H1 (cell line): ENCODE data around the gene PPARD. TPM values are rescaled to one million over a fixed set of nuclear protein-coding genes. Genes with fewer than 3 reads are reported as not detected.

Experiments used
- CTCF ChIA-PET: fragments of 300-600 bp; sonication (Branson Sonifier 250); formaldehyde crosslinking; loops from one replicate; lab custom pipeline; 2021; ENCODE audit not compliant: partially characterized antibody; lab: Charles Lee
- POLR2A ChIA-PET: fragments of 300-600 bp; sonication (Branson Sonifier 250); formaldehyde crosslinking; loops from one replicate; lab custom pipeline; 2021; ENCODE audit warnings: inconsistent platforms; ENCODE audit not compliant: partially characterized antibody; lab: Charles Lee
- DNase-seq, 2 experiments: peaks; one replicate each; pipeline versions ENCODE4 v3.0.0 to v3.0.0-alpha.2; 2010 to 2022; ENCODE audit warnings: low spot score in 2 of 2, low read depth in 1 of 2, mixed read lengths in 1 of 2
- FAIRE-seq: peaks from 2 replicates; lab custom pipeline; 2011; peaks lifted over from hg19 to GRCh38; lab: Jason Lieb, UNC
- H2AFZ ChIP-seq: 2 replicates; pipeline ENCODE4 v1.8.1; 2012; ENCODE audit warnings: low read length, inconsistent platforms
- H2AK5ac ChIP-seq: 2 replicates; pipeline ENCODE4 v1.6.1; 2013; ENCODE audit warnings: low read depth, low read length
- H2BK120ac ChIP-seq: replicated peaks from 2 replicates; pipeline ENCODE3; 2013; ENCODE audit warnings: low read depth, low read length, inconsistent platforms
- H2BK12ac ChIP-seq: 2 replicates; pipeline ENCODE4 v1.6.1; 2013; ENCODE audit warnings: low read depth, low read length
- H2BK15ac ChIP-seq: 2 replicates; pipeline ENCODE4 v1.6.1; 2013; ENCODE audit warnings: low read length
- H2BK20ac ChIP-seq: 2 replicates; pipeline ENCODE4 v1.6.1; 2013; ENCODE audit warnings: low read length
- H2BK5ac ChIP-seq: 2 replicates; pipeline ENCODE4 v1.6.1; 2013; ENCODE audit warnings: low read depth, low read length
- H3K14ac ChIP-seq: 2 replicates; pipeline ENCODE4 v1.6.1; 2013; ENCODE audit warnings: inconsistent platforms; ENCODE audit not compliant: insufficient read length
- H3K18ac ChIP-seq: 2 replicates; pipeline ENCODE4 v1.6.1; 2013; ENCODE audit warnings: low read length; ENCODE audit errors: extremely low read depth
- H3K23ac ChIP-seq: 2 replicates; pipeline ENCODE4 v1.6.1; 2013; ENCODE audit warnings: inconsistent platforms; ENCODE audit not compliant: insufficient read length
- H3K23me2 ChIP-seq: 2 replicates; pipeline ENCODE4 v1.6.1; 2013; ENCODE audit warnings: low read depth, low read length
- H3K27ac ChIP-seq: 2 replicates; pipeline ENCODE4 v1.6.1; 2011; ENCODE audit warnings: low read depth, low read length, inconsistent platforms
- H3K27me3 ChIP-seq, 4 experiments: replicated peaks in 1 of 4; 1 replicate in 1 of 4; 2 replicates in 3 of 4; pipeline versions ENCODE4 v1.6.1 to v1.8.1; 2011 to 2013; ENCODE audit warnings: low read length in 3 of 4, mild to moderate bottlenecking in 3 of 4, inconsistent platforms in 2 of 4, mixed read lengths in 2 of 4, moderate library complexity in 1 of 4; ENCODE audit not compliant: control insufficient read depth in 3 of 4, insufficient read depth in 3 of 4; ENCODE audit errors: extremely low read depth in 1 of 4
- H3K36me3 ChIP-seq, 4 experiments: 2 replicates each; pipeline versions ENCODE4 v1.6.1 to v1.8.1; 2011 to 2013; ENCODE audit warnings: mild to moderate bottlenecking in 4 of 4, low read length in 3 of 4, moderate library complexity in 2 of 4, control low read depth in 1 of 4, inconsistent platforms in 1 of 4; ENCODE audit not compliant: insufficient read depth in 4 of 4, control insufficient read depth in 2 of 4
- H3K4ac ChIP-seq: replicated peaks from 2 replicates; pipeline ENCODE3; 2013; ENCODE audit warnings: low read length, low read depth, mixed read lengths, inconsistent platforms; ENCODE audit not compliant: insufficient read length
- H3K4me1 ChIP-seq, 4 experiments: replicated peaks in 1 of 4; 1 replicate in 1 of 4; 2 replicates in 3 of 4; pipeline versions ENCODE4 v1.6.1 to v1.8.1; 2011 to 2013; ENCODE audit warnings: low read length in 3 of 4, inconsistent platforms in 2 of 4, mixed read lengths in 1 of 4; ENCODE audit not compliant: insufficient read depth in 4 of 4, control insufficient read depth in 3 of 4
- H3K4me2 ChIP-seq, 2 experiments: 2 replicates each; pipeline versions ENCODE4 v1.6.1 to v1.8.1; 2011 to 2013; ENCODE audit warnings: low read depth in 2 of 2, low read length in 2 of 2, control low read depth in 1 of 2, inconsistent platforms in 1 of 2, mild to moderate bottlenecking in 1 of 2; ENCODE audit not compliant: insufficient read depth in 1 of 2
- H3K4me3 ChIP-seq, 4 experiments: fragments of 200-600, 300-600 bp in 1 of 4; sonication (generic), shearing (Covaris generic), sonication (Bioruptor Twin) in 1 of 4; 2 replicates each; pipeline versions ENCODE4 v1.5.1 to v1.8.1; 2011 to 2016; ENCODE audit warnings: low read length in 4 of 4, low read depth in 3 of 4, control low read depth in 2 of 4, inconsistent platforms in 2 of 4, mild to moderate bottlenecking in 2 of 4, mixed read lengths in 1 of 4, moderate library complexity in 1 of 4; ENCODE audit not compliant: insufficient read depth in 2 of 4; ENCODE audit errors: extremely low read depth in 1 of 4
- H3K56ac ChIP-seq: replicated peaks from 2 replicates; pipeline ENCODE3; 2013; ENCODE audit warnings: low read depth, mild to moderate bottlenecking, mixed read lengths, low read length, inconsistent platforms; ENCODE audit not compliant: insufficient read length
- H3K79me1 ChIP-seq: 2 replicates; pipeline ENCODE4 v1.6.1; 2013; ENCODE audit warnings: low read depth, low read length, control low read depth
- H3K79me2 ChIP-seq, 2 experiments: 2 replicates each; pipeline versions ENCODE4 v1.6.1 to v1.8.1; 2012 to 2013; ENCODE audit warnings: low read length in 2 of 2, mild to moderate bottlenecking in 2 of 2, inconsistent platforms in 1 of 2; ENCODE audit not compliant: insufficient read depth in 2 of 2, control insufficient read depth in 1 of 2
- H3K9ac ChIP-seq, 4 experiments: replicated peaks in 1 of 4; 1 replicate in 1 of 4; 2 replicates in 3 of 4; pipeline versions ENCODE4 v1.6.1 to v1.8.1; 2011 to 2013; ENCODE audit warnings: low read depth in 3 of 4, low read length in 3 of 4, control low read depth in 2 of 4, mild to moderate bottlenecking in 2 of 4, moderate library complexity in 2 of 4, inconsistent platforms in 1 of 4; ENCODE audit errors: extremely low read depth in 1 of 4
- H3K9me3 ChIP-seq, 2 experiments: 2 replicates each; pipeline versions ENCODE4 v1.6.1 to v1.8.1; 2012 to 2013; ENCODE audit warnings: mild to moderate bottlenecking in 2 of 2, moderate library complexity in 2 of 2, control low read depth in 1 of 2, inconsistent platforms in 1 of 2, low read depth in 1 of 2, low read length in 1 of 2, mixed read lengths in 1 of 2; ENCODE audit not compliant: insufficient read depth in 2 of 2
- H4K20me1 ChIP-seq, 2 experiments: replicated peaks in 1 of 2; 2 replicates each; pipeline versions ENCODE3 to v1.8.1; 2011 to 2013; ENCODE audit warnings: inconsistent platforms in 2 of 2, low read length in 2 of 2, mild to moderate bottlenecking in 1 of 2; ENCODE audit not compliant: insufficient read depth in 2 of 2, control insufficient read depth in 1 of 2
- H4K5ac ChIP-seq: 2 replicates; pipeline ENCODE4 v1.6.1; 2013; ENCODE audit warnings: low read length, low read depth, mixed read lengths, inconsistent platforms; ENCODE audit not compliant: insufficient read length
- H4K8ac ChIP-seq: 2 replicates; pipeline ENCODE4 v1.8.0; 2013; ENCODE audit warnings: mild to moderate bottlenecking, moderate library complexity, low read length, inconsistent platforms; ENCODE audit not compliant: insufficient read depth; ENCODE audit errors: extremely low read depth
- H4K91ac ChIP-seq: replicated peaks from 2 replicates; pipeline ENCODE3; 2013; ENCODE audit warnings: low read length, mixed read lengths, inconsistent platforms; ENCODE audit not compliant: insufficient read length
- ASH2L ChIP-seq: fragments of 200-600, 300-600 bp; sonication (generic); IDR thresholded peaks from one replicate; pipeline ENCODE4 v1.7.1; 2017; ENCODE audit warnings: low read length
- ATF2 ChIP-seq: IDR thresholded peaks from 2 replicates; pipeline ENCODE4 v1.6.1; 2012; ENCODE audit warnings: low read length, inconsistent platforms
- CHD2 ChIP-seq: IDR thresholded peaks from 2 replicates; pipeline ENCODE4 v1.6.1; 2012; ENCODE audit warnings: low read length, improper control_type of control experiment
- CREB1 ChIP-seq: IDR thresholded peaks from 2 replicates; pipeline ENCODE4 v1.6.1; 2012; ENCODE audit warnings: inconsistent platforms
- EGR1 ChIP-seq: IDR thresholded peaks from 2 replicates; pipeline ENCODE4 v1.6.1; 2011; ENCODE audit warnings: low read depth, low read length, borderline replicate concordance
- NRF1 ChIP-seq: IDR thresholded peaks from 2 replicates; pipeline ENCODE4 v1.6.1; 2011; ENCODE audit warnings: mild to moderate bottlenecking, low read depth, low read length, improper control_type of control experiment
- SIRT6 ChIP-seq: IDR thresholded peaks from one replicate; pipeline ENCODE4 v1.7.1; 2012; ENCODE audit warnings: low read length, inconsistent platforms
- SIX5 ChIP-seq: IDR thresholded peaks from 2 replicates; pipeline ENCODE4 v1.6.1; 2011; ENCODE audit warnings: mild to moderate bottlenecking, low read depth, low read length
- SP1 ChIP-seq: IDR thresholded peaks from 2 replicates; pipeline ENCODE4 v1.6.1; 2011; ENCODE audit warnings: low read depth, low read length
- SRF ChIP-seq: IDR thresholded peaks from 2 replicates; pipeline ENCODE4 v1.6.1; 2011; ENCODE audit warnings: mild to moderate bottlenecking, low read depth, low read length, moderate library complexity
- ZNF274 ChIP-seq: IDR thresholded peaks from 2 replicates; pipeline ENCODE4 v1.7.0; 2012; ENCODE audit warnings: low read length, borderline replicate concordance; ENCODE audit errors: extremely low read depth
- WGBS, 2 experiments: shearing (Covaris generic) in 1 of 2; methylation state at CpG; one replicate each; pipeline versions ENCODE4 v1.1.6 to v1.1.7; 2013 to 2015; ENCODE audit warnings: low lambda C conversion rate in 2 of 2, mixed read lengths in 2 of 2, inconsistent platforms in 1 of 2, low coverage in 1 of 2, missing lambda C conversion rate in 1 of 2; ENCODE audit not compliant: insufficient replicate concordance in 2 of 2, insufficient coverage in 1 of 2, insufficient read length in 1 of 2; ENCODE audit errors: extremely low coverage in 1 of 2, missing lambda C conversion rate in 1 of 2; 5-methylcytosine and 5-hydroxymethylcytosine counted together
- polyA plus RNA-seq, 7 experiments: library from polyadenylated mRNA; depleted of rRNA in 3 of 7; stranded (reverse) in 5 of 7; unstranded in 2 of 7; fragments of >200 nt in 5 of 7; fragments of 200-250 nt in 2 of 7; gene quantifications; 1 replicate in 5 of 7; 2 replicates in 1 of 7; 4 replicates in 1 of 7; pipeline versions ENCODE4 v1.2.1 to v1.2.3, GENCODE V29; 2011 to 2013; ENCODE audit warnings: missing spikeins in 2 of 7, mixed read lengths in 2 of 7
- total RNA-seq: library from RNA; stranded (reverse); fragmentation: NEBNext Ultra II Directional; extraction: Animal tissue kit (Norgen Biotek cat#: 25700); gene quantifications from 2 replicates; pipeline ENCODE4 v1.2.1, GENCODE V29; 2021

The PPARD gene
- total and polyA plus RNA-seq, 2 of the 8 experiments (the other 6 are each of a cell fraction or from before 2014, with no cell fraction given), result 14.6 to 14.9 TPM

GRCh38 chr6:35388030-35388429 lies 45.7 kb downstream of the PPARD start:
- FAIRE-seq, result no peak
- Histone ChIP-seq H4K8ac (no peak overlapping the region), H3K27ac (no peak overlapping the region), H3K18ac (no peak overlapping the region), H3K79me2 (no peaks in the 10 kb centered on the region; a peak in 1 of 4 replicates), H3K4me3 (no peak overlapping the region), H4K20me1 (no peaks in the 10 kb centered on the region), H3K79me1 (peaks cover 2% of the 10 kb centered on the region; the same call in 1 of the 2 replicates), H3K23me2 (no peaks in the 10 kb centered on the region), H3K36me3 (peaks cover 0 to 2% (median 0%) of the 10 kb centered on the region in 4 experiments; a peak in 1 of 8 replicates), H2BK15ac (no peak overlapping the region), H3K4me1 (no peaks in the 10 kb centered on the region), H3K56ac (no peak overlapping the region), H2AFZ (no peak overlapping the region), H2BK120ac (no peak overlapping the region), H3K14ac (no peak overlapping the region), H2BK5ac (no peak overlapping the region), H2BK12ac (no peak overlapping the region), H3K4ac (no peak overlapping the region), H3K9ac (no peak overlapping the region; a peak in 1 of 7 replicates), H2AK5ac (no peak overlapping the region), H3K4me2 (no peak overlapping the region), H3K27me3 (no peaks in the 10 kb centered on the region), H4K91ac (no peak overlapping the region), H3K23ac (no peak overlapping the region), H3K9me3 (peaks cover 1 to 4% of the 10 kb centered on the region in 2 experiments), H2BK20ac (no peak overlapping the region), H4K5ac (no peak overlapping the region)
- TF ChIP-seq CHD2, result no peak
- TF ChIP-seq ATF2, result no peak
- TF ChIP-seq NRF1, result no peak
- TF ChIP-seq EGR1, result no peak
- TF ChIP-seq SP1, result no peak
- TF ChIP-seq SIX5, result no peak
- TF ChIP-seq ASH2L, result no peak
- TF ChIP-seq SRF, result no peak
- no peak for TF ChIP-seq ZNF274
- no peak for TF ChIP-seq SIRT6
- TF ChIP-seq CREB1, result no peak
- ChIA-PET POLR2A (interaction anchor here (1.6 kb wide), 1 partner anchor 40 kb away, joined by 3 read pairs; no protein-coding TSS in a partner anchor), CTCF (interaction anchor here (0.8 to 1.7 kb wide), 2 partner anchors 10 to 34 kb away, joined by 3 to 8 read pairs; no protein-coding TSS in a partner anchor)
- WGBS, 2 experiments, result 92% methylated on average over 5 of the region's 5 CpGs; no CpG with 5 or more reads in 1 of the 2 experiments
- no peak for DNase-seq
